WTC11 (cell line): ENCODE measurements around the gene MRPL37. TPM values are rescaled to one million over a fixed set of nuclear protein-coding genes. Genes with fewer than 3 reads are reported as not detected.

Source experiments
- ATAC-seq: fragments of 200-7000 bp; cut with Tn5 transposase; 2 replicates; pipeline ENCODE4 v1.10.0; 2021; ENCODE audit warnings: mild to moderate bottlenecking, moderate library complexity
- CTCF ChIA-PET: fragments of 300-600 bp; sonication (Branson Sonifier 250); formaldehyde crosslinking; loops from one replicate; lab custom pipeline; 2021; ENCODE audit warnings: antibody characterized with exemption; lab: Charles Lee
- POLR2A ChIA-PET: fragments of 350-600 bp; sonication (Branson Sonifier 250); formaldehyde crosslinking; loops from one replicate; lab custom pipeline; 2021; ENCODE audit warnings: antibody characterized with exemption; lab: Charles Lee
- DNase-seq: peaks from one replicate; pipeline ENCODE4 v3.0.0; 2021; ENCODE audit warnings: low spot score
- H3K27ac Mint-ChIP-seq: 2 replicates; pipeline ENCODE4 v1.8.0; 2021; ENCODE audit warnings: mixed read lengths
- H3K27me3 Mint-ChIP-seq: 2 replicates; pipeline ENCODE4 v1.8.0; 2021; ENCODE audit warnings: low read depth, mild to moderate bottlenecking, moderate library complexity, mixed read lengths
- H3K36me3 Mint-ChIP-seq: 2 replicates; pipeline ENCODE4 v1.8.0; 2021; ENCODE audit warnings: mixed read lengths
- H3K4me1 Mint-ChIP-seq: 2 replicates; pipeline ENCODE4 v1.8.0; 2022; ENCODE audit warnings: mixed read lengths
- H3K4me3 Mint-ChIP-seq: 2 replicates; pipeline ENCODE4 v1.8.0; 2021; ENCODE audit warnings: mild to moderate bottlenecking, moderate library complexity, mixed read lengths
- H3K9me3 Mint-ChIP-seq: 2 replicates; pipeline ENCODE4 v1.8.0; 2021; ENCODE audit warnings: mixed read lengths
- CREB1 ChIP-seq: sonication (generic); formaldehyde crosslinking; IDR thresholded peaks from 2 replicates; pipeline ENCODE4 v1.8.0; 2023; ENCODE audit warnings: mild to moderate bottlenecking, missing genetic modification reagents
- FOXK1 ChIP-seq: sonication (generic); formaldehyde crosslinking; IDR thresholded peaks from 2 replicates; pipeline ENCODE4 v1.8.0; 2022; ENCODE audit warnings: mild to moderate bottlenecking, moderate library complexity, missing genetic modification reagents
- GABPB1 ChIP-seq: sonication (generic); formaldehyde crosslinking; IDR thresholded peaks from 2 replicates; pipeline ENCODE4 v1.8.1; 2023; ENCODE audit warnings: mild to moderate bottlenecking, missing genetic modification reagents
- JAZF1 ChIP-seq: fragments of 250-450 bp; sonication (Bioruptor Pico); IDR thresholded peaks from 2 replicates; pipeline ENCODE4 v1.9.0; 2021; ENCODE audit warnings: moderate library complexity, mild to moderate bottlenecking, inconsistent platforms
- NFATC4 ChIP-seq: fragments of 250-450 bp; sonication (Bioruptor Pico); IDR thresholded peaks from 2 replicates; pipeline ENCODE4 v1.9.0; 2021; ENCODE audit warnings: mild to moderate bottlenecking
- NFE2L1 ChIP-seq: sonication (generic); formaldehyde crosslinking; IDR thresholded peaks from 2 replicates; pipeline ENCODE4 v1.8.1; 2023; ENCODE audit warnings: missing genetic modification reagents
- PRRX2 ChIP-seq: fragments of 250-450 bp; sonication (Bioruptor Pico); IDR thresholded peaks from 2 replicates; pipeline ENCODE4 v1.8.0; 2021; ENCODE audit warnings: mild to moderate bottlenecking
- TEAD1 ChIP-seq: sonication (generic); formaldehyde crosslinking; IDR thresholded peaks from 2 replicates; pipeline ENCODE4 v1.8.0; 2022; ENCODE audit warnings: mild to moderate bottlenecking, missing genetic modification reagents
- ZNF219 ChIP-seq: sonication (generic); formaldehyde crosslinking; IDR thresholded peaks from 2 replicates; pipeline ENCODE4 v1.8.0; 2023; ENCODE audit warnings: missing genetic modification reagents, mild to moderate bottlenecking, borderline replicate concordance
- ZNF263 ChIP-seq: sonication (generic); formaldehyde crosslinking; IDR thresholded peaks from 2 replicates; pipeline ENCODE4 v1.8.1; 2022; ENCODE audit warnings: low read depth, mild to moderate bottlenecking, moderate library complexity, missing genetic modification reagents
- total RNA-seq: library from RNA; stranded (reverse); gene quantifications from 3 replicates; pipeline ENCODE4 v1.2.3, GENCODE V29; 2021
- TF ChIP-seq, protein P1 (sequence below): fragments of 250-450 bp; sonication (Bioruptor Pico); IDR thresholded peaks from 2 replicates; pipeline ENCODE4 v1.9.0; 2021; ENCODE audit warnings: mild to moderate bottlenecking
- TF ChIP-seq, protein P2 (sequence below): sonication (generic); formaldehyde crosslinking; IDR thresholded peaks from 2 replicates; pipeline ENCODE4 v1.8.0; 2022; ENCODE audit warnings: mild to moderate bottlenecking, missing genetic modification reagents
- TF ChIP-seq, protein P3 (sequence below): sonication (generic); formaldehyde crosslinking; conservative IDR thresholded peaks from 2 replicates; pipeline ENCODE4 v1.8.1; 2023; ENCODE audit warnings: mild to moderate bottlenecking, low read depth, missing genetic modification reagents, moderate library complexity
- TF ChIP-seq, protein P4 (sequence below): sonication (generic); formaldehyde crosslinking; IDR thresholded peaks from 2 replicates; pipeline ENCODE4 v1.8.1; 2023; ENCODE audit warnings: mild to moderate bottlenecking, missing genetic modification reagents, borderline replicate concordance
- TF ChIP-seq, protein P5 (sequence below): fragments of 250-450 bp; sonication (Bioruptor Pico); IDR thresholded peaks from 2 replicates; pipeline ENCODE4 v1.9.0; 2021; ENCODE audit warnings: moderate library complexity, mild to moderate bottlenecking, inconsistent platforms, borderline replicate concordance

MRPL37 gene
- total RNA-seq, 1 experiment from 2014 or later, result 143 TPM

DNA sequence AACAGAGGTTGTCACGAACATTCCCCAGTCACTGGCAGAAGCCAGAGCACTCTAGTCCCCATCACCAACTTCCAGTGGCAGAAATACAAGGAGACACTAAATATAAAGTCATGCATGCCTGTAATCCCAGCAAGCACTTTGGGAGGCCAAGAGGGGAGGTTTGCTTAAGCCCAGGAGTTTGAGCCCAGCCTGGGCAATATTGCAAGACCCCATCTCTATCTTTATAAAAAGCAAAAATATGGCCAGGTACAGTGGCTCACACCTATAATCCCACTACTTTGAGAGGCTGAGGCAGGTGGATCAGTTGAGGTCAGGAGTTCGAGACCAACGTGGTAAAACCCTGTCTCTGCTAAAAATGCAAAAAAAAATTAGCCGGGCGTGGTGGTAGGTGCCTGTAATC, 6.5 kb upstream of the MRPL37 start:
- CTCF ChIA-PET, result no interaction called here
- H3K27ac Mint-ChIP-seq, result no peak overlapping the region
- POLR2A ChIA-PET, result no interaction called here

DNA sequence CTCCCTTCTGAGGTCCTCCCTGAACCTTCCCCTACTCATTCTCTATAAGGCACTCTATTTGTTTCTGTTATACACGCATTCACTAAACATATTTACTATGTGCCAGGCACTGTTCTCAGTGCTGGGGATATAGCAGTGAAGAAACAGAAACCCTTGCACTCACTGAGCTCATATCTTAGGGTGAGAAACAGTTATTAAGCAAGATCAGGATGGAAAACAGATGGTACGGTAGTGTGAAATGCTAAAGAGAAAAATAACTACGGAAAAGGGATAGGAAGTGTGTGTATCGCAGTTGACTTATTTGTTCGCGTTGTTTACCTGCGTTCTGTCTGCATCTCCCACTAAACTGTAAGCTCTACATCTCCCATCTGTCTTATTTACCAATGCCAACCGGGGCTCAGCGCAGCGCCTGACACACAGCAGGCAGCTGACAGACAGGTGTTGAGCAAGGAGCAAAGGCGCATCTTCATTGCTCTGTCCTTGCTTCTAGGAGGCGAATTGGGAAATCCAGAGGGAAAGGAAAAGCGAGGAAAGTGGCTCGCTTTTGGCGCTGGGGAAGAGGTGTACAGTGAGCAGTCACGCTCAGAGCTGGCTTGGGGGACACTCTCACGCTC, 709 bp upstream of the MRPL37 start:
- no peaks in the 10 kb centered on the region for H3K27me3 Mint-ChIP-seq
- ChIA-PET CTCF (interaction anchor here (1.0 to 3.5 kb wide), 6 partner anchors 18 to 207 kb away, joined by 3 to 25 read pairs (median 6); no protein-coding TSS in a partner anchor), POLR2A (interaction anchor here (0.5 to 1.5 kb wide), 3 partner anchors 113 to 208 kb away, joined by 3 to 5 read pairs (median 4); partner anchors contain the start of gene SSBP3)
- TF ChIP-seq FOXK1 (CRISPR knock-in tag) (0 out of 2 replicates have a peak, but pooled peaks have one; percentile 58), GABPB1 (CRISPR knock-in tag) (no peak), NFE2L1 (CRISPR knock-in tag) (0 out of 2 replicates have a peak, but pooled peaks have one; percentile 39)
- TF ChIP-seq, protein P1, sequence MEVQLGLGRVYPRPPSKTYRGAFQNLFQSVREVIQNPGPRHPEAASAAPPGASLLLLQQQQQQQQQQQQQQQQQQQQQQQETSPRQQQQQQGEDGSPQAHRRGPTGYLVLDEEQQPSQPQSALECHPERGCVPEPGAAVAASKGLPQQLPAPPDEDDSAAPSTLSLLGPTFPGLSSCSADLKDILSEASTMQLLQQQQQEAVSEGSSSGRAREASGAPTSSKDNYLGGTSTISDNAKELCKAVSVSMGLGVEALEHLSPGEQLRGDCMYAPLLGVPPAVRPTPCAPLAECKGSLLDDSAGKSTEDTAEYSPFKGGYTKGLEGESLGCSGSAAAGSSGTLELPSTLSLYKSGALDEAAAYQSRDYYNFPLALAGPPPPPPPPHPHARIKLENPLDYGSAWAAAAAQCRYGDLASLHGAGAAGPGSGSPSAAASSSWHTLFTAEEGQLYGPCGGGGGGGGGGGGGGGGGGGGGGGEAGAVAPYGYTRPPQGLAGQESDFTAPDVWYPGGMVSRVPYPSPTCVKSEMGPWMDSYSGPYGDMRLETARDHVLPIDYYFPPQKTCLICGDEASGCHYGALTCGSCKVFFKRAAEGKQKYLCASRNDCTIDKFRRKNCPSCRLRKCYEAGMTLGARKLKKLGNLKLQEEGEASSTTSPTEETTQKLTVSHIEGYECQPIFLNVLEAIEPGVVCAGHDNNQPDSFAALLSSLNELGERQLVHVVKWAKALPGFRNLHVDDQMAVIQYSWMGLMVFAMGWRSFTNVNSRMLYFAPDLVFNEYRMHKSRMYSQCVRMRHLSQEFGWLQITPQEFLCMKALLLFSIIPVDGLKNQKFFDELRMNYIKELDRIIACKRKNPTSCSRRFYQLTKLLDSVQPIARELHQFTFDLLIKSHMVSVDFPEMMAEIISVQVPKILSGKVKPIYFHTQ (CRISPR knock-in tag), result no peak
- ATAC-seq, result peak; percentile 6
- peak overlapping the region; percentile 39; the same call in 1 of the 2 replicates for H3K27ac Mint-ChIP-seq
- H3K4me3 Mint-ChIP-seq, result peak overlapping the region; percentile 86
- no peak for DNase-seq
- peaks cover 7% of the 10 kb centered on the region for H3K36me3 Mint-ChIP-seq
- H3K9me3 Mint-ChIP-seq, result no peaks in the 10 kb centered on the region
- peaks cover 17% of the 10 kb centered on the region for H3K4me1 Mint-ChIP-seq

More for the DNA sequence above, 6.5 kb upstream of the MRPL37 start:
- Mint-ChIP-seq H3K9me3 (no peaks in the 10 kb centered on the region), H3K36me3 (peaks cover 13% of the 10 kb centered on the region; the same call in 1 of the 2 replicates), H3K27me3 (no peaks in the 10 kb centered on the region), H3K4me3 (no peak overlapping the region), H3K4me1 (no peaks in the 10 kb centered on the region)
- ATAC-seq (no peak), DNase-seq (no peak)
- TF ChIP-seq, protein P2, sequence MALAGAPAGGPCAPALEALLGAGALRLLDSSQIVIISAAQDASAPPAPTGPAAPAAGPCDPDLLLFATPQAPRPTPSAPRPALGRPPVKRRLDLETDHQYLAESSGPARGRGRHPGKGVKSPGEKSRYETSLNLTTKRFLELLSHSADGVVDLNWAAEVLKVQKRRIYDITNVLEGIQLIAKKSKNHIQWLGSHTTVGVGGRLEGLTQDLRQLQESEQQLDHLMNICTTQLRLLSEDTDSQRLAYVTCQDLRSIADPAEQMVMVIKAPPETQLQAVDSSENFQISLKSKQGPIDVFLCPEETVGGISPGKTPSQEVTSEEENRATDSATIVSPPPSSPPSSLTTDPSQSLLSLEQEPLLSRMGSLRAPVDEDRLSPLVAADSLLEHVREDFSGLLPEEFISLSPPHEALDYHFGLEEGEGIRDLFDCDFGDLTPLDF (CRISPR knock-in tag), result no peak
- no peak for TF ChIP-seq NFATC4 (CRISPR knock-in tag)
- no peak for TF ChIP-seq ZNF219 (CRISPR knock-in tag)
- no peak for TF ChIP-seq PRRX2 (CRISPR knock-in tag)
- TF ChIP-seq JAZF1 (CRISPR knock-in tag), result no peak
- TF ChIP-seq CREB1 (CRISPR knock-in tag), result no peak
- TF ChIP-seq, protein P3, sequence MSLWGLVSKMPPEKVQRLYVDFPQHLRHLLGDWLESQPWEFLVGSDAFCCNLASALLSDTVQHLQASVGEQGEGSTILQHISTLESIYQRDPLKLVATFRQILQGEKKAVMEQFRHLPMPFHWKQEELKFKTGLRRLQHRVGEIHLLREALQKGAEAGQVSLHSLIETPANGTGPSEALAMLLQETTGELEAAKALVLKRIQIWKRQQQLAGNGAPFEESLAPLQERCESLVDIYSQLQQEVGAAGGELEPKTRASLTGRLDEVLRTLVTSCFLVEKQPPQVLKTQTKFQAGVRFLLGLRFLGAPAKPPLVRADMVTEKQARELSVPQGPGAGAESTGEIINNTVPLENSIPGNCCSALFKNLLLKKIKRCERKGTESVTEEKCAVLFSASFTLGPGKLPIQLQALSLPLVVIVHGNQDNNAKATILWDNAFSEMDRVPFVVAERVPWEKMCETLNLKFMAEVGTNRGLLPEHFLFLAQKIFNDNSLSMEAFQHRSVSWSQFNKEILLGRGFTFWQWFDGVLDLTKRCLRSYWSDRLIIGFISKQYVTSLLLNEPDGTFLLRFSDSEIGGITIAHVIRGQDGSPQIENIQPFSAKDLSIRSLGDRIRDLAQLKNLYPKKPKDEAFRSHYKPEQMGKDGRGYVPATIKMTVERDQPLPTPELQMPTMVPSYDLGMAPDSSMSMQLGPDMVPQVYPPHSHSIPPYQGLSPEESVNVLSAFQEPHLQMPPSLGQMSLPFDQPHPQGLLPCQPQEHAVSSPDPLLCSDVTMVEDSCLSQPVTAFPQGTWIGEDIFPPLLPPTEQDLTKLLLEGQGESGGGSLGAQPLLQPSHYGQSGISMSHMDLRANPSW, result no peak
- TF ChIP-seq, protein P4, sequence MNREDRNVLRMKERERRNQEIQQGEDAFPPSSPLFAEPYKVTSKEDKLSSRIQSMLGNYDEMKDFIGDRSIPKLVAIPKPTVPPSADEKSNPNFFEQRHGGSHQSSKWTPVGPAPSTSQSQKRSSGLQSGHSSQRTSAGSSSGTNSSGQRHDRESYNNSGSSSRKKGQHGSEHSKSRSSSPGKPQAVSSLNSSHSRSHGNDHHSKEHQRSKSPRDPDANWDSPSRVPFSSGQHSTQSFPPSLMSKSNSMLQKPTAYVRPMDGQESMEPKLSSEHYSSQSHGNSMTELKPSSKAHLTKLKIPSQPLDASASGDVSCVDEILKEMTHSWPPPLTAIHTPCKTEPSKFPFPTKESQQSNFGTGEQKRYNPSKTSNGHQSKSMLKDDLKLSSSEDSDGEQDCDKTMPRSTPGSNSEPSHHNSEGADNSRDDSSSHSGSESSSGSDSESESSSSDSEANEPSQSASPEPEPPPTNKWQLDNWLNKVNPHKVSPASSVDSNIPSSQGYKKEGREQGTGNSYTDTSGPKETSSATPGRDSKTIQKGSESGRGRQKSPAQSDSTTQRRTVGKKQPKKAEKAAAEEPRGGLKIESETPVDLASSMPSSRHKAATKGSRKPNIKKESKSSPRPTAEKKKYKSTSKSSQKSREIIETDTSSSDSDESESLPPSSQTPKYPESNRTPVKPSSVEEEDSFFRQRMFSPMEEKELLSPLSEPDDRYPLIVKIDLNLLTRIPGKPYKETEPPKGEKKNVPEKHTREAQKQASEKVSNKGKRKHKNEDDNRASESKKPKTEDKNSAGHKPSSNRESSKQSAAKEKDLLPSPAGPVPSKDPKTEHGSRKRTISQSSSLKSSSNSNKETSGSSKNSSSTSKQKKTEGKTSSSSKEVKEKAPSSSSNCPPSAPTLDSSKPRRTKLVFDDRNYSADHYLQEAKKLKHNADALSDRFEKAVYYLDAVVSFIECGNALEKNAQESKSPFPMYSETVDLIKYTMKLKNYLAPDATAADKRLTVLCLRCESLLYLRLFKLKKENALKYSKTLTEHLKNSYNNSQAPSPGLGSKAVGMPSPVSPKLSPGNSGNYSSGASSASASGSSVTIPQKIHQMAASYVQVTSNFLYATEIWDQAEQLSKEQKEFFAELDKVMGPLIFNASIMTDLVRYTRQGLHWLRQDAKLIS (CRISPR knock-in tag), result no peak
- TF ChIP-seq TEAD1, result no peak
- no peak for TF ChIP-seq ZNF263
- TF ChIP-seq, protein P5, sequence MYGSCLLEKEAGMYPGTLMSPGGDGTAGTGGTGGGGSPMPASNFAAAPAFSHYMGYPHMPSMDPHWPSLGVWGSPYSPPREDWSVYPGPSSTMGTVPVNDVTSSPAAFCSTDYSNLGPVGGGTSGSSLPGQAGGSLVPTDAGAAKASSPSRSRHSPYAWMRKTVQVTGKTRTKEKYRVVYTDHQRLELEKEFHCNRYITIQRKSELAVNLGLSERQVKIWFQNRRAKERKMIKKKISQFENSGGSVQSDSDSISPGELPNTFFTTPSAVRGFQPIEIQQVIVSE (CRISPR knock-in tag), result no peak
